Measurements from ENCODE around the gene BIRC7.

BIRC7 gene

DNA sequence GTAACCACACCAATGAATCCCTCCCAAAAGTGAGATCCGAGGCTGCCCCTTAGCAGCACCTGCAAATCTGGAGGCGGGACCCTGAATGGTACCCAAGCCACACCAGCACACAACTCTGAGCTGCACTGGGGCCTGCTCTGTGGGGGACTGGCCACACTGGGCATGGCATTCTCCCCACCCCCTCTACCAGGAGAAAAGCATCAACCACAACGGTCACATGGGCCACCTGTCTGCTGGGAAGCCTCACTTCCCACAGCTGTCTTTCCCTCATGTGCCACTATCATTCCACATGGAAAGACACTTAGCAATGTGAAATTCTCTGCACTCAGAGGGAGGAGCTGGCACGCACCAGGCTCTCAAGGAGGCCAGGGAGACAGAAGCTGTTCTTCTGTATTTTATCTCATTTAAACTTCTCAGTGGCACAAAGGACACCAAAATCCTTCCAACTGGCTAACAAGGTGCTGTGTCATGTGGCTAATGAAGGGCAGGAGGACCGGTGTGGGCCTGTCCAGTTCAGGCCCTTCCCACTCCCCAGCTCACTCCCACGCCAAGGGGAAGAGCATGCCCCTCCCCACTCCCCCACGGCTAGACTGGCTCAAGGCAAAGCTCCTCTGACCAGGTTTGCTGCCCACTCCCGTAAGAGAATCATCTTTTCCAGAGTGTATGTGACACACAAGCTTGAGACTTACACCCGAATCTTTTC, 38.8 kb upstream of the BIRC7 start:
- TF ChIP-seq, protein P1, sequence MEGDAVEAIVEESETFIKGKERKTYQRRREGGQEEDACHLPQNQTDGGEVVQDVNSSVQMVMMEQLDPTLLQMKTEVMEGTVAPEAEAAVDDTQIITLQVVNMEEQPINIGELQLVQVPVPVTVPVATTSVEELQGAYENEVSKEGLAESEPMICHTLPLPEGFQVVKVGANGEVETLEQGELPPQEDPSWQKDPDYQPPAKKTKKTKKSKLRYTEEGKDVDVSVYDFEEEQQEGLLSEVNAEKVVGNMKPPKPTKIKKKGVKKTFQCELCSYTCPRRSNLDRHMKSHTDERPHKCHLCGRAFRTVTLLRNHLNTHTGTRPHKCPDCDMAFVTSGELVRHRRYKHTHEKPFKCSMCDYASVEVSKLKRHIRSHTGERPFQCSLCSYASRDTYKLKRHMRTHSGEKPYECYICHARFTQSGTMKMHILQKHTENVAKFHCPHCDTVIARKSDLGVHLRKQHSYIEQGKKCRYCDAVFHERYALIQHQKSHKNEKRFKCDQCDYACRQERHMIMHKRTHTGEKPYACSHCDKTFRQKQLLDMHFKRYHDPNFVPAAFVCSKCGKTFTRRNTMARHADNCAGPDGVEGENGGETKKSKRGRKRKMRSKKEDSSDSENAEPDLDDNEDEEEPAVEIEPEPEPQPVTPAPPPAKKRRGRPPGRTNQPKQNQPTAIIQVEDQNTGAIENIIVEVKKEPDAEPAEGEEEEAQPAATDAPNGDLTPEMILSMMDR (conservative IDR thresholded peaks at IDR 0.05) = no peak
- no peak for TF ChIP-seq ZFX (IDR thresholded peaks at IDR 0.05)
- H3K27ac ChIP-seq = no peak overlapping the region

GRCh38 chr20:63198606-63199005, 37.1 kb upstream of the BIRC7 start:
- no peak for TF ChIP-seq ZFX (IDR thresholded peaks at IDR 0.05)
- TF ChIP-seq, protein P1 (conservative IDR thresholded peaks at IDR 0.05) = no peak
- H3K27ac ChIP-seq = no peak overlapping the region; the same call in 1 of the 2 replicates

DNA sequence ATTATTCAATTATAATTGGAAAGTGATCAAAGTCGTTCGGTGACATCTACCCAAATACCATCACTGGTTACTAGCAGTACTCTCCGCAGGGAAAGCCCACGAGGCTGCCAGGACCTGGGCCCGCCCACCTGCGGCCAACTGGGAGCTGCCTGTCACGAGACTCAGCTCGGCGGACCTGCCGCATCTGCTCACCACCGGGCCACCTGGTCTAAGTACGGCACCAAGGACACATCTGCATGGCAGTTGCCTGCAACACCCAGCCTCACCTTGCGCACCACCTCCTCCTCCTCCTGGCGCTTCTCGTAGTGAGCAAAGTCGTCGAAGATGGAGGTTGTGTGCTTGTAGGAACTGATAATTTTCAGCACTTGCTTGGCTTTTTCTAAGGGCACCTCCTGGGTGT, 33.7 kb upstream of the BIRC7 start:
- H3K27ac ChIP-seq = no peak overlapping the region
- no peak for TF ChIP-seq ZFX (IDR thresholded peaks at IDR 0.05)
- TF ChIP-seq, protein P1 (conservative IDR thresholded peaks at IDR 0.05) = no peak

DNA sequence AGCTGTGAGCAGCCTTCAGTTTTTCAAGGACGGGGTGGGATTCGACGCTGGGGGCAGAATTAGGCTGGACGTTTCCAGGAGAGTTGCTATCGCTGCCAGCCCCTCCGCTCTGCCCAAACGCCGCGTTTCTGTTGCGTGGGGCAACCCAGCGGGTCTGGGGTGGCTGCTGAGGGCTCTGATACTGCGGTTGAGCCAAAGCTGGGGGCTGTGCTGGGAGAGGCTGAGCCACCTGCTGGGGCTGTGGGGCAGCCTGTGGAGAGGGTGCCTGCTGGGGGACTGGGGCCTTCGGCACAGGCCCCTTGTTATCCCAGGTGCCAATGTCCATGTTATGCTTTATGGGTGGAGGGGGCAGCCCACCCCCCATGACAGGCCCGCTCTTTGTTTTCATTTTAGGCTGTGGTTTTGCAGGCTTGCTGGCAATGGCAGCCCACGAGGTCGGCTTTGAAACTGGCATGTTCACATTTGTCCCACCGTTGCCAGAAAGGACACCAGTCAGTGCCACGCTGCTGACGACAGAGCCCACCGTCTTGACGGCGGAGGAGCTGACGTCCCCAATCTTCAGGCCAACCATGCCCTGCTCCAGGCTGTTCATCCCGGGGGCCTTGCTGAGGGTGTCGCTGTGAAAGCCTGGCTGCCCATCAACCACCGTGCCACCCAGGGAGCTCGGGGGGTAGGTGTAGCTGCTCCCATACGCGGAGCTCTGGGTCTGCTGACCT, 32.7 kb upstream of the BIRC7 start:
- no peak for TF ChIP-seq ZFX (IDR thresholded peaks at IDR 0.05)
- TF ChIP-seq, protein P1 (conservative IDR thresholded peaks at IDR 0.05) = no peak
- H3K27ac ChIP-seq = no peak overlapping the region

DNA sequence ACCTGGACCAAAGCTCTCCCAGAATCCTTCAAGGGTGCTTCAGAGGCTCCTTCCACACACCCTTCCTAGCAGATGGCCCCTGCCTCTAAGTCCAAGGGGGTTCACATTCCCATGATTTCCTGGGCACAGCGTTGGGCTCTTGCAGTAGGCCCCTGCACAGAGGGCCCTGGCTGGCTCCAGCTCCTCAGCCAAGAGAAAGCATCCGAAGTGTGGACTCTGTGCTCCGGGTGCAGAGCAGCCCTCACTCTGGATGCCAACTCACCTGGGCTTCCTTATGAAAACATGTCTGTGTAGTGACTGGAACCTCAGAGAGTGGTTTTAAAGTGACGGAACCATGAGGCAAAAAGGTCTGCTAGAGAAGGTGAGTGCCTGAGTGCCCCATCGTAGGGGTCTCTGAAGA, 31.3 kb upstream of the BIRC7 start:
- TF ChIP-seq, protein P1 (conservative IDR thresholded peaks at IDR 0.05) = no peak
- no peak for TF ChIP-seq ZFX (IDR thresholded peaks at IDR 0.05)
- no peak overlapping the region for H3K27ac ChIP-seq

DNA sequence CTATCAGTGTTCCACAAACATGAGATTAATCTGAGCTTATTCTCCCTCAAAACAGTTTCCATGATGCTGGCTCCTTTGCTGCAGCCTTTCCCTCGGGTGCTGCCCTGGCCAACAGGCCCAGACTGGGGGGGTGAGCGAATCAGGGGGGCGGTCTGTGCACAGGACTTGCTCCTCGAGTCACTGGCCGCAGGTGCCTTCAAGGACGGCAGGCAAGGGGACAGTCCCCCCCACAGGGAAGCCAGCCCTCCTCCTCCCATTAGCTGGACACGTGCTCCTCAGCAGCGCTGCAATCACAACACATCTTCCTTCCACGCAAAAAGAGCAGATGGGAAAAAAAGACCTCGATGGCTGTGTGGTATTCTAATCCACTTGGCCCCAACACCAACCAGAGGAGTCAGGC, 29.8 kb upstream of the BIRC7 start:
- H3K27ac ChIP-seq = no peak overlapping the region
- TF ChIP-seq, protein P1 (conservative IDR thresholded peaks at IDR 0.05) = no peak
- no peak for TF ChIP-seq ZFX (IDR thresholded peaks at IDR 0.05)

- no peak for TF ChIP-seq ZFX (IDR thresholded peaks at IDR 0.05)
- H3K27ac ChIP-seq = peak overlapping the region; percentile 60
These were observed 28.8 kb upstream of the BIRC7 start for GRCh38 chr20:63206878-63207277.
